ENCODE measurements around the gene CCER1.

Gene CCER1

GRCh38 chr12:90964616-90965015 is 9.6 kb upstream of the CCER1 start:
- no peak for DNase-seq

GRCh38 chr12:90963946-90964345 is 9.0 kb upstream of the CCER1 start:
- no peak for DNase-seq

GRCh38 chr12:90961154-90961553 is 6.2 kb upstream of the CCER1 start:
- no peak for DNase-seq

- peak; percentile 27 for DNase-seq
Measured at GRCh38 chr12:90959538-90960139, 4.7 kb upstream of the CCER1 start.

GRCh38 chr12:90959032-90959431 is 4.1 kb upstream of the CCER1 start:
- no peak for DNase-seq

GRCh38 chr12:90958347-90958746 is 3.4 kb upstream of the CCER1 start:
- no peak for DNase-seq

- DNase-seq: no peak
Measured at GRCh38 chr12:90954428-90954827, 548 bp downstream of the CCER1 start.

- no peak for DNase-seq
Measured at GRCh38 chr12:90953956-90954421, 987 bp downstream of the CCER1 start.

- DNase-seq: no peak
Measured at GRCh38 chr12:90951432-90952105, 3.4 kb downstream of the CCER1 start.

- DNase-seq: no peak
Measured at GRCh38 chr12:90947869-90948268, 7.1 kb downstream of the CCER1 start.

- peak; percentile 11 for DNase-seq
Measured at GRCh38 chr12:90945070-90945649, 9.8 kb downstream of the CCER1 start.

GRCh38 chr12:90943255-90943654 is 11.7 kb downstream of the CCER1 start:
- DNase-seq: no peak

GRCh38 chr12:90940872-90941499 is 14.0 kb downstream of the CCER1 start:
- peak; percentile 45 for DNase-seq

- DNase-seq: no peak
Measured at GRCh38 chr12:90939382-90939781, 15.6 kb downstream of the CCER1 start.

- DNase-seq: no peak
Measured at GRCh38 chr12:90938451-90938850, 16.5 kb downstream of the CCER1 start.

- DNase-seq: no peak
Measured at GRCh38 chr12:90937651-90938050, 17.3 kb downstream of the CCER1 start.

- DNase-seq: no peak
Measured at GRCh38 chr12:90936230-90937005, 18.6 kb downstream of the CCER1 start.

GRCh38 chr12:90925562-90925961 is 29.4 kb downstream of the CCER1 start:
- no peak for DNase-seq

- no peak for DNase-seq
Measured at GRCh38 chr12:90924406-90924805, 30.6 kb downstream of the CCER1 start.

GRCh38 chr12:90922145-90922627 is 32.8 kb downstream of the CCER1 start:
- no peak for DNase-seq

GRCh38 chr12:90921536-90921935 is 33.4 kb downstream of the CCER1 start:
- DNase-seq: no peak

GRCh38 chr12:90920222-90920621 is 34.8 kb downstream of the CCER1 start:
- no peak for DNase-seq

GRCh38 chr12:90917431-90917830 is 37.5 kb downstream of the CCER1 start:
- no peak for DNase-seq

Data from COR-L47 (cell line).